ENCODE data around the gene KIAA0930. TPM values are rescaled to one million over a fixed set of nuclear protein-coding genes. Genes with fewer than 3 reads are reported as not detected.

KIAA0930 gene
- total RNA-seq, 1 donor from 2014 or later = 107 TPM

DNA sequence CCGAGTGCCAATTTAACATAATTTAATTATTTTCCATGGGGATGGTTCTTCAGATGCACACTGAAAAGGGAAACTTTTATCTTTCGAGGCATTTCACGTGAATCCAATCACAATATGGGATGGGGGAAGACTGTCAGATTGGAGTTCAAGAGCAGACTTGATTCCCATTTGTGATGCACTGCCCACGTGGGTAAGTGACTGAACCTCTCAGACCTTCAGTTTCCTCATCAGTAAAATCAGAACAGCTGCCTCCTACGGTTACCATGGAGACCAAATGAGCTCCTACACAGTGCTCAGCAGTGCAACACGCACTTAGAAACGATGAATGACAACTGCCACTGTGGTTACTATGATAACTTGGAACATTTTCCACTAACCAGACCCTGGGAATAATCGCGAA lies 21.7 kb downstream of the KIAA0930 start:
- Histone ChIP-seq H2AFZ (ENCODE audit: low read depth, low read length) (no peak overlapping the region), H4K20me1 (ENCODE audit: insufficient read depth, low read length) (peaks cover 55% of the 10 kb centered on the region), H3K9me3 (ENCODE audit: insufficient read depth, low read depth, low read length) (no peaks in the 10 kb centered on the region), H3K27me3 (ENCODE audit: insufficient read depth, low read length) (no peaks in the 10 kb centered on the region), H3K27ac (ENCODE audit: low read depth, low read length) (no peak overlapping the region), H3K4me1 (ENCODE audit: insufficient read depth, low read length) (peaks cover 8% of the 10 kb centered on the region), H3K9ac (ENCODE audit: low read length) (no peak overlapping the region), H3K4me2 (ENCODE audit: low read length) (no peak overlapping the region), H3K36me3 (ENCODE audit: insufficient read depth, low read length) (no peaks in the 10 kb centered on the region), H3K79me2 (ENCODE audit: insufficient read depth, low read length) (peaks cover 25% of the 10 kb centered on the region), H3K4me3 (ENCODE audit: insufficient read depth, low read depth, low read length) (no peak overlapping the region)
- Mint-ChIP-seq H3K36me3 (ENCODE audit: low read depth, unreplicated experiment) (no peaks in the 10 kb centered on the region), H3K9me3 (ENCODE audit: unreplicated experiment) (no peaks in the 10 kb centered on the region), H3K27me3 (ENCODE audit: low read depth, unreplicated experiment) (no peaks in the 10 kb centered on the region), H3K4me3 (ENCODE audit: unreplicated experiment) (no peak overlapping the region), H3K4me1 (ENCODE audit: low read depth, unreplicated experiment) (peaks cover 15% of the 10 kb centered on the region), H3K27ac (ENCODE audit: unreplicated experiment) (no peak overlapping the region)
- FAIRE-seq = no peak
- DNase-seq (ENCODE audit: low read depth) = no peak
- TF ChIP-seq, protein P1, sequence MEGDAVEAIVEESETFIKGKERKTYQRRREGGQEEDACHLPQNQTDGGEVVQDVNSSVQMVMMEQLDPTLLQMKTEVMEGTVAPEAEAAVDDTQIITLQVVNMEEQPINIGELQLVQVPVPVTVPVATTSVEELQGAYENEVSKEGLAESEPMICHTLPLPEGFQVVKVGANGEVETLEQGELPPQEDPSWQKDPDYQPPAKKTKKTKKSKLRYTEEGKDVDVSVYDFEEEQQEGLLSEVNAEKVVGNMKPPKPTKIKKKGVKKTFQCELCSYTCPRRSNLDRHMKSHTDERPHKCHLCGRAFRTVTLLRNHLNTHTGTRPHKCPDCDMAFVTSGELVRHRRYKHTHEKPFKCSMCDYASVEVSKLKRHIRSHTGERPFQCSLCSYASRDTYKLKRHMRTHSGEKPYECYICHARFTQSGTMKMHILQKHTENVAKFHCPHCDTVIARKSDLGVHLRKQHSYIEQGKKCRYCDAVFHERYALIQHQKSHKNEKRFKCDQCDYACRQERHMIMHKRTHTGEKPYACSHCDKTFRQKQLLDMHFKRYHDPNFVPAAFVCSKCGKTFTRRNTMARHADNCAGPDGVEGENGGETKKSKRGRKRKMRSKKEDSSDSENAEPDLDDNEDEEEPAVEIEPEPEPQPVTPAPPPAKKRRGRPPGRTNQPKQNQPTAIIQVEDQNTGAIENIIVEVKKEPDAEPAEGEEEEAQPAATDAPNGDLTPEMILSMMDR (IDR thresholded peaks at IDR 0.05; ENCODE audit: insufficient read depth, low read depth, low read length) = no peak
- no peak for TF ChIP-seq EZH2 (IDR thresholded peaks at IDR 0.05; ENCODE audit: insufficient read depth, low read length)

DNA sequence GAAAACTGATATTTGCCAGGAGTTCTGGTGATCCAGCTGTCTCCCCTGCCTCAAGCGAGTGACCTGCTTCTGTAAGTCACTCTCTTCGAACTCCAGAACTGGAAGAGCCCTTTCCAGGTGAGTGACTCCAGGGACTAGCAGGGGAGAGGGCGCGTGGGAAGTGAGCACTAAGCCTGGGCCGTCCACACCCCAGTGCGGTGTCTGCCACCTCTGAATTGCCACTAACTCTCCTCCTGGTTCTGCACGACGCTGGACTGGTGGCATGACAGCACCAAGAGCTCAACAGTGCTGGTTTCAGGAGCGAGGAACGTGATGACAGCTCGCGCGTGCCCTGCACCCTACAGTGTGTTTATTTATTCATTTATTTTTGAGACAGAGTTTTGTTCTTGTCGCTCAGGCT lies 22.9 kb downstream of the KIAA0930 start:
- Mint-ChIP-seq H3K36me3 (ENCODE audit: low read depth, unreplicated experiment) (no peaks in the 10 kb centered on the region), H3K4me3 (ENCODE audit: unreplicated experiment) (no peak overlapping the region), H3K4me1 (ENCODE audit: low read depth, unreplicated experiment) (peaks cover 16% of the 10 kb centered on the region), H3K9me3 (ENCODE audit: unreplicated experiment) (no peaks in the 10 kb centered on the region), H3K27me3 (ENCODE audit: low read depth, unreplicated experiment) (no peaks in the 10 kb centered on the region), H3K27ac (ENCODE audit: unreplicated experiment) (no peak overlapping the region)
- H4K20me1 ChIP-seq (ENCODE audit: insufficient read depth, low read length) = peaks cover 44% of the 10 kb centered on the region
- no peak overlapping the region for H2AFZ ChIP-seq (ENCODE audit: low read depth, low read length)
- H3K9ac ChIP-seq (ENCODE audit: low read length) = no peak overlapping the region
- no peak overlapping the region for H3K4me3 ChIP-seq (ENCODE audit: insufficient read depth, low read depth, low read length)
- H3K27me3 ChIP-seq (ENCODE audit: insufficient read depth, low read length) = no peaks in the 10 kb centered on the region
- no peaks in the 10 kb centered on the region for H3K9me3 ChIP-seq (ENCODE audit: insufficient read depth, low read depth, low read length)
- FAIRE-seq = no peak
- no peak overlapping the region for H3K4me2 ChIP-seq (ENCODE audit: low read length)
- H3K4me1 ChIP-seq (ENCODE audit: insufficient read depth, low read length) = peaks cover 10% of the 10 kb centered on the region
- H3K79me2 ChIP-seq (ENCODE audit: insufficient read depth, low read length) = peaks cover 25% of the 10 kb centered on the region
- no peak for DNase-seq (ENCODE audit: low read depth)
- TF ChIP-seq, protein P1 (IDR thresholded peaks at IDR 0.05; ENCODE audit: insufficient read depth, low read depth, low read length) = no peak
- no peak for TF ChIP-seq EZH2 (IDR thresholded peaks at IDR 0.05; ENCODE audit: insufficient read depth, low read length)
- H3K36me3 ChIP-seq (ENCODE audit: insufficient read depth, low read length) = no peaks in the 10 kb centered on the region
- H3K27ac ChIP-seq (ENCODE audit: low read depth, low read length) = no peak overlapping the region

DNA sequence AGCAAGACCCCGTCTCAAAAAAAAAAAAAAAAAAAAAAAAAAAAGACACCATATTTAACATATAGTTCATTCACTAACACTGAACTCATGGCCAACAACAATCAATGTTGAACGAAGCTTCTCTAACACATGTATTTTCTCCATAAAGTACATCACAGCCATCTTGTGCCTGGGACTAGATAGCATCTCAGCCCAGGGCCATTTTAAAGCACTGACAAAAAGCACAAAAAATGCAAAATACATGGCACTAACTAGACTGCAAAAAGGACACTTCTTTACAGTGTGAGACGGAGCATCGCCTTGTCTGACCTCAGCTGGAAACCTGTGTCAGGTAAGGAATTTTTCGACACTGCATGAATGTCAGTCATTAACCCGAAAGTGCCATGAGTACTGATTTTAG lies 23.3 kb downstream of the KIAA0930 start:
- FAIRE-seq (no peak), DNase-seq (ENCODE audit: low read depth) (no peak)
- H3K27me3 Mint-ChIP-seq (ENCODE audit: low read depth, unreplicated experiment) = no peaks in the 10 kb centered on the region
- Histone ChIP-seq H3K9me3 (ENCODE audit: insufficient read depth, low read depth, low read length) (no peaks in the 10 kb centered on the region), H3K4me3 (ENCODE audit: insufficient read depth, low read depth, low read length) (no peak overlapping the region), H3K4me1 (ENCODE audit: insufficient read depth, low read length) (peaks cover 14% of the 10 kb centered on the region), H3K27ac (ENCODE audit: low read depth, low read length) (no peak overlapping the region), H4K20me1 (ENCODE audit: insufficient read depth, low read length) (peaks cover 42% of the 10 kb centered on the region), H3K27me3 (ENCODE audit: insufficient read depth, low read length) (no peaks in the 10 kb centered on the region), H3K4me2 (ENCODE audit: low read length) (no peak overlapping the region), H3K79me2 (ENCODE audit: insufficient read depth, low read length) (peaks cover 25% of the 10 kb centered on the region), H3K9ac (ENCODE audit: low read length) (no peak overlapping the region), H2AFZ (ENCODE audit: low read depth, low read length) (no peak overlapping the region), H3K36me3 (ENCODE audit: insufficient read depth, low read length) (no peaks in the 10 kb centered on the region)
- H3K36me3 Mint-ChIP-seq (ENCODE audit: low read depth, unreplicated experiment) = no peaks in the 10 kb centered on the region
- H3K4me3 Mint-ChIP-seq (ENCODE audit: unreplicated experiment) = no peak overlapping the region
- H3K27ac Mint-ChIP-seq (ENCODE audit: unreplicated experiment) = no peak overlapping the region
- TF ChIP-seq, protein P1 (IDR thresholded peaks at IDR 0.05; ENCODE audit: insufficient read depth, low read depth, low read length) = no peak
- no peak for TF ChIP-seq EZH2 (IDR thresholded peaks at IDR 0.05; ENCODE audit: insufficient read depth, low read length)
- H3K9me3 Mint-ChIP-seq (ENCODE audit: unreplicated experiment) = no peaks in the 10 kb centered on the region
- H3K4me1 Mint-ChIP-seq (ENCODE audit: low read depth, unreplicated experiment) = peaks cover 17% of the 10 kb centered on the region

Data from astrocyte (in vitro differentiated cells and primary cell).